ENCODE measurements around the gene IRX1.

The IRX1 gene

DNA sequence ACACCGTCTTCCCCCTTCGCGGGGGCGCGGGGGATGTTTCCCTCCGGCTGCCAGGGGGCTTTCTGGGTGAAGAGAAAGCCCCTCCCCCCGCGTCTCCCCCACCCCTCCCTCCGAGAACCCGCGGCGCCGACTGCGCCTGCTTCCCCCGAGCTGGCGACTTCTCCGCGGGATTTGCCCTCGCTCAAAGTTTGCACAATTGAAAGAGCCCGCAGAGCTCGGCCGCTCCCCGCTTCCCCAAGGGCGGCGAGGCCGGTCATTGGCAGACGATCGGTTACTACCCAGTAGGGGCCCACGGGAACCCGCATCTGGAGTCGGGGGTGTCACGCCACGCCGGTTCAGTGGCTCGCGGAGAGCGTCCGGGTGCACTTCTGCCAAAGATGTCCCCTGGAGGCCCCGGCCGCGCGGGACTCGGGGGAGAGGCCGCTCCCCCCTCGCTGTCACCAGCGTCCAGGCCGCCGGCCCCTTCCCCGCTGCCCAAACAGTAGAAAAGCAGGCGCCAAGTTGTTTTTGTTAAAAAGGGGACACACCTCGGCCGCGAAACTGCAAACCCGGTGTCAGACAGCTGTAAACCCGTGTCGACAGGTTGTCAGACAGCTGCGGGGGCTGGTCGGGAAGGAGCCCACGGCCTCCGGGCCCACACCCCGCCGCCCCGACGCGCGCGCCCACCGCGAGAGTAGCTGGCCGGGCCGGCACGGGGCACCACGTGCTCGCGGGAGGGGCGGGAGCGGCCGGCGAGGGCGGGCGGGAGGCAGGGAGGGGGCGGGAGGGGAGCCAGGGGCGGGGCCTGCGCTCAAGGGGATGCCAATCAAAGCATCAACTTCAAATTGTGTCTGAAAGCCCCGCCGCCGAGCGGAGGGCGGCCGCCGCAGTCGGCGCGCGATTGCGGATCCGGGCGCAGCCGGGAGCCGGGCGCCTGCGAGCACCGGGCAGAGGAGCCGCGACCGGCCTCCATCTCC is at the start of gene IRX1:
Gene IRX1, plus strand, starts transcription at position 827 of the 956 bp plus-strand sequence. CDS start 274 bp downstream, outside the sequence.
- no peak for DNase-seq

DNA sequence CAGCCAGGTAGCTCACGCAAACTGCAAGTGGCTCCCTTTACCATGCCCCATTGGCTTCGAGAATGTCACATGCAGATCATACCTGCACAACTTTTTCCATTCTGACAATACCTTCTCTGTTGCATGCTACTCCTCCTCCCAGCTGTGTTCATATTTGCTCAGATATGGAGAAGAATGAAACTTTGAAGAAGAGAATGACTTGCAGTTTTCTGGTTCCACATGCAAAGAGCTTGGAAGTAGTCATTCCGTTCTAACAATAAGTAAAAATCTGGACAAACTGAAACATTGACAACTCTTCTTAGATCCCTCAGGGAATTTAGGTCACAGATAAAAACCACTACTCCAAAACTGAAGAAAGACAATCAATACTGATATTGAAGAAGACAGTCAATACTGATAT is 49.6 kb upstream of the IRX1 start:
- no peak for DNase-seq

DNA sequence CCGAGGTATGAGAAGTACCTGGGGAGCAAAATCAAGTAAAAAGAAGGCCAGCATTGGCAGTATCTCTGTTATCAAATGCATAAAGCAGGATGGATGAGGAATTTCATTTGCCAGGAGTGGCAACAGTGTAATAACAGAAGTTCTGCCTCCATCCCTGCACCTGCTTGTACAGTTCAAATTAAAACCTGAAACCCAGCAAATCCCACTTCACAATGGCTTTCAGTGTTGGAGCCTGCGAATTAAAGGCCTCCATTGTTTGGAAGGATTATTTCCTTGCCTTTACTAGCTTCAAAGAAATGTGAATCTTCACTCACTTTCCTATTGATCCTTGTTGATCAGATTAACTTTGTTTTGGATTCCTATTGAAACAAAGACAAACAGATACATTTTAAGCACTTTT is 31.5 kb upstream of the IRX1 start:
- DNase-seq, result no peak

DNA sequence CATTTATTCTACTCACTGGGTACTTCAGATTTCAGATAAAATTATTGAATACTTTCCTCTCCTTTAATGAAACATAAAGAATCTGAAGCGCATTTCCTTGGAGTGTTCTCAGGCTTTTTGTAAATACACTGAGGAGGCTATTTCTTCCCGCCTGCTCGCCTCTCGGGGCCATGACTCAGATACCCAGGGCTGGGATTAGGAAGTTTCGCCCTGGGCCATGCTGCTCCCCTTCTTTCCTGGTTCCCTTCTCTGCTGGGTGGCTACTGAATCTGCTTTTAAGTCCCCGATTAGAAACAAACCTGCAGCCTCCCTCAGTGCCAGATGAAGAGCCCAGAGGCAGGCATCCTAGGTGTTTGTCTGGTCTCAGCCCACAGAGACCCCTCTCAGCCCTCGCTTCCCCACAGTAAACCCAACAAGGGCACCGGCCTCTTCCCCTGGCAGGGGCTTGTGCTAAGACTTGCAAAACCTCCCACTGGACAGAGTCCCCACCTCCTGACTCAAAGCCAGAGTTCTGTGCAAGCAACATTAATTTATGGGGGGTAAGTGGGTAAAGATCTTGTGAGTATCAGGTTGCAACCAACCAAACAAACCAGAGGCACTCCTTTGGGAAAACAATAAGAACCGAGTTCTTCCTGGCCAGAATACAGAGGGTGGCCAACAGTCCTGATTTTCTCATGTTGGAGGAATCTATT is 30.7 kb upstream of the IRX1 start:
- no peak for DNase-seq

DNA sequence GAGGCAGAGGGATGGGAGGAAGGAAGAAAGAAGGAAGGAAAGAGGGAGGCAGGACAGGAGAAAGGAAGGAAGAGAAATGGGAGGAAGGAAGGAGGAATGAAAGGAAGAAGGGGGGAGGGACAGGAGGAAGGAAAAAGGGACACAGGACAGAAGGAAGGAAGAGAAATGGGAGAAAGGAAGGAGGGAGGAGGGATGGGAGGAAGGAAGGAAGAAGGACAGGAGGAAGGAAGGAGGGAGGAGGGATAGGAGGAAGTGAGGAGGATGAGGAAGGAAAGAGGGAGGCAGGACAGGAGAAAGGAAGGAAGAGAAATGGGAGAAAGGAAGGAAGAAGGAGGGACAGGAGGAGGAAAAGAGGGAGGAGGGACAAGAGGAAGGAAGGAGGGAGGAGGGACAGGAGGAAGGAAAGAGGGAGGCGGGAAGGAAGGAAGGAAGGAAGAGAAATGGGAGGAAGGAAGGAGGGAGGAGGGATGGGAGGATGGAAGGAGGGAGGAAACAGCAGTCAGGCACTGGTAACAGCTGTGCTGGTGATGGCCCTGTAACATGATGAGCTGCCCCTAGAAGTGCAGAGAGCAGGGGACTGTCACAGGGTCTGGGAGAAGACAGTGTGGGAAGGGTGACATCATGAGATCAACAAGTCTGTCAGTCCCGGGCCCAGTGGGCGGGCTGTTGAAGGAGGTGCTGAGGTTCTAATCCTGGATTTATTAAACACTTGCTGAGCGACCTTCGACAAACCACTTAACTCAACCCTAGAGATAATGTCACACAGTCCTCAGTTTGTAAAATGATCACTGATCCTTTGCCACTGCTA is 10.7 kb upstream of the IRX1 start:
- DNase-seq, result no peak

DNA sequence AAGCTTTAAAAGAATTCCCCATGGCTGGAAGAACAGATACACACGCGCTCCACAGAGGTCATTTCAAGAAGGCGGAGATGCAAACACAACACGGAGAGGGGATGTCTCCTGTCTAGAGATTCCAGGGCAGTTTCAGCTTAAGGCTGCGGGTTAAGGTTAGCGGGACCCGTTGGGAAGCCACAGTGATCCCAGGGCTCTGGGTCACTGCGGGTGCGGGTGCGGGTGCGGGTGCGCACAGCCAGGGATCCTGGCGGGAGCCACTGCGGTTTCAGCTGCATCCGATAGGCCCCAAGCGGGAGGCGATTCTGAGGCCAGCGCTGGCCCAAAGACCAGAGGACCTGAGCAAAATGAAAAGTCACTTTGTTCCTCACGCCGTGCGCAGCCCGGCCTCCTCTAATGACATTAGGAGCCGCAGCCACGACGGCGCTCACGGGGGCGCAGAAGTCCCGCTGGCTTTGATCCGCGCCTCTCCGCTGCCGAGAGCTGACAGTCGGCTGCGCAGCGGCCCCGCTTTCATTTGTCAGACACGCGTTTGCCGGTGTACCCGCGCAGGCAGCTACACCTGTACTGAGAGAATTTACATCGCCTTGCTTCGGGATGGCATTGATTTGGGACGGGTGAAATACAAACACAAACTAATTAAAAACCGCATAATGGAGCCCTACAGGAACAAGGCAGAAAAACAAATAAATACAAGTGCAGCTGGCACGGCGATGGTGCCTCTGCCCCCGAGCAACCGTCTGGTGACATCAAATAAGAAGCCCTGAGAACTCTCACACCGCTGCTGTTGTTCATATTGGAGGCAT is 5.3 kb upstream of the IRX1 start:
- no peak for DNase-seq

DNA sequence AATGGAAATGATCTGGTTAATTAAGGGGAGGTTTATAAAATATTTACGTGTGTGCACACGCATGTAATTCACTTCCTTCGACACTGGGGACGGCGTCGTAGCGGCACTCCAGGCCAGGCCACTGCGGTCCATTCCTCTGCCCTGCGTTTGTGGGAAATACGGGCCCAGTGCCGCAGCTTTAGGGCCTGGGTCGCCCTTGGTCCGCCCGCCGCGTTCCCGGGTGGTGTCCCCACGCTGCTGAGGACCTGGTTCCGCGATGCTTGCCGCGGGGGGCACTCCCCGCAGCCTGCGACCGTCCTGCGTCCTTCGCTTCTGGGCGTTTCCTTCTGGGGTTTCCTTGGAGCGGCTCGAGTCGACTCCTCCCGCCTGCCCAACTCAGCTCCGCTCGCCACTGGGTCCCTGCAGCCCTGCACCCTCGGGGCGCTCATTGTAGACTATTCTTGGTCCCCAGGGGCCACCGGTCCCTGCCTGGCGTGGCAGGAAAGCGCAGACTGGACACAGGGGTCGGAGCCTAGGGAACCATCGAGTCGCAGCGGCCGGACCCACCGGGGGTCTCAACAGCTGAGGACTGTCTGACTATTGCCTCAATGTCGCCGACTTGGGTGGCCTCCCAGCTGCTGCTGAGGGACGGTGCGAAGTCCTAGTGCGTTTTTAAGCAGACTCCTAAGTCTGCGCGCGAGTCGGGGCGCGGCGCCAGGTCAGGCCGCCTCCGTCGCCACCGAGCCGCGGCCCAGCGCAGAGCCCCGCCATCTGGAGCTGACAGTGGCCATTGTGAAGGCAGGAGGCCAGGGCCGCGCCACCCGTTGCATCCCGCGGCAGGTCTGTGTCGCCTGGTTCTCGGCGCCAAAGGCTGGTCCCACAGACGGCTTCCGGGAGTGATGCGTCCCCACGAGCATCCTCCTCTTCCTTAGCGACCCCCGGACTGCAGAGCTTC is 4.4 kb upstream of the IRX1 start:
- DNase-seq, result no peak

DNA sequence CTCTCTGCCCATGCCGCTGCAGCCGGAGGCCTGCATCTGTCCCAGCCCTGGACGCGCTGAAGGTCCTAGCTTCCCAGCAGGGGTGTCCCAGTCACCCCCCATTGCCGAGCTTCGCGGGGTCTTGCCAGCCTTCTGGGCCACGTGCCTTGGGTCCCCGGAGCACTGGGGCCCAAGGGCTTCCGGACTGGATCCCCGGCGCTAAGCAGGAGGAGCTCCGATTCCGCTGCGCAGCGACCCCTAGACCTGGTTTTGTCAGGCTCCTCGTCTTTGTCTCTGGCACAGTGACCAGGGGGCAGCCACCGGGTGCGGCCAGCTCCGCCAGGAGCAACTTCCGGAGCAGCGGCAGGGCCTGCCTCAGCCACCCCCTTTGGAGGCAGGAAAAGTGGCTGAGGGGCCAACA is 3.3 kb upstream of the IRX1 start:
- DNase-seq, result no peak

DNA sequence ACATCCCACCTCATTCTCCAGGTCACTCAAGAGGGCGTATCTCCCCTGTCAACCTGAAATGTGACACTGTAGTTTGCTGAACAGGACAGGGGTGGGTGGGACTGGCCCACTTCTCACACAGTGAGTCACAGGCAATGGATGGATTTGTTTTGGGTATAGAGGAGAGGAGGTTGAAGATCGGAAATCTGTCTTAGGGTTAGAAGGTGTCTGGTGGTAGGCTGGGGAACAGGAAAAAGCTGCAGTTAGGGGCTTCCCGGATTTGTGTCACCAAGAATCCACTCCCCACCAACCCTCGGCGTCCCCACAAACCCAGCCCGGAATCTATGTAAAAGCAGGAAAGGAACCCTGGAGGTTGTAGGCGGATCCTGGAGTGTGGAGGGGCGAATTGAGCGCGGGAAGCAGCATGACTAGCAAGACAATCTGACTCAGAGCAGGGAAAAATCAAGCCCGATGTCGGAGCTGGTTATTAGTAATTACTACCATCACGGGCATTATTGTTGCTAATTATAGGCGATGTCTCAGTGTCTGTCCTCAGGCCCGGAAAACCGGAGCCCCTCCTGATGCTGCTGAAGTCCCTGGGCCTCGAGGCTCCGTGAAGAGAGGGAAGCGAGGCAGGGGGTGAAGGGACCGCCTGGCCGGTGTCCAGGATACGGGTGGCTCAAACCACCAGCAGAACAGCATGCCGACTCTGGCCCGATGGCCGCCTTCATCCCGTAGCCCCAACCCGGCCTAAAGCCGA is 1.7 kb upstream of the IRX1 start:
- no peak for DNase-seq

DNA sequence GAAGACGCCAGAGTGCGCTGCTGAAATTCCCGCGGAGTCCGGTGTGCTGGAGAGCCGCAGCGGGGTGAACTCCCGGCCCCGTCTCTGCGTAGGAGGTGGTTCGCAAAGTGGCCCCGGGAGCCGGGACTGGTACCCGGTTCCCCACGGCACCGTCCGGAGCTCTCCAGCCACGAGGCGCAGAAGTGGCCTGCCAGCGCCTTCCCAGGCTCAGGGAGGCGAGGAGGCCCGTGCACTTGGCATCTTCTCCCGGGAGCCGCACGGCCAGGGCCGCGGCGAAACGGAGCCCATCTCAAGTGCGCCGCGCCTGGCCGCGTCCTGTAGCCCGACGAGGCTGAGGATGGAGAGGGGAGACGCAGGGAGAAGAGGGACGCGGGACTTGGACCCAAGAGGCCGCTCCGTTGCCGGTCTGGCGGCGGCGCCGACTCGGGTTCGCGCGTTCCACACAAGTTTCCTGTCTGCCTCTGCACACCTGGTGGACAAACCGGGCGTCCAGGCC is 1.1 kb upstream of the IRX1 start:
- no peak for DNase-seq

DNA sequence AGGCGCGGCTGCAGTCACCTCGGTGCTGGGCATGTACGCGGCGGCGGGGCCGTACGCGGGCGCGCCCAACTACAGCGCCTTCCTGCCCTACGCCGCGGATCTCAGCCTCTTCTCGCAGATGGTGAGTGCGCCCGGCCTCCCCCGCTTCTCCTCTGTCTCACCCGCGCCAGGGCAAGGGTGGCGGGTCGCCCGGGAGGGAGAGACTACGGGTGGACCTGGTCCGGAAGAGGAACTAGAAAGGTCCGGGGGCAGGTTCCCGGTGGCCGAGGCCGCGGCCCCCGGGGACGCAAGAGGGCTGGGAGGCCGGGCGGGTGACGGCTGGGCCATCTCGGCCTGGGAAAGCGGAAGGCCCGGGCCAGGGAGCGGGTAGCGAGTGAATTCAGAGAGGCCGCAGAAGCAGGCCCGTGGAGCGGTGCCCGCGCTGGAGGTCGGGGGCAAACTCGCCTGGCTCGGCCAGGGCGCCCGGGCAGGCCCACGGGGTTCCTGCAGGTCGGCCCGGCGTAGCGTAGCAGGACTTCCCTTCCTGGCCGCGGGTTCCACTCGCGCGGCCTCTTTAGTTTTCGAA is 711 bp downstream of the IRX1 start:
- DNase-seq, result no peak

DNA sequence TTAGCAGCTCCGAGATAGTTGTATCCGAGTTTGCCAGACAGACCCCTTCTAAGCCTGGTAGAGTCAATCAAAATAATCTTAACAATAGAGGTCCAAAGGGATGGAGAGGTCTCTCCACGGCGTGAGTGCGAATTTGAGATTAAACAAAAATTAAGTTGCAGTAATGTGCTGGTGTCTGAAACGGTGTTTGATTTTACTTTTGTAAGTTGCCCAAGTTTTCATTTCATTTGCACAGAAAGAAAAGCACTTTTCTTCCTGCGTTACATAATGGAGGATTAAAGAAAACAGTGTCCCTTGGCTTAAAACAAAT is 1.2 kb downstream of the IRX1 start:
- DNase-seq, result no peak

DNA sequence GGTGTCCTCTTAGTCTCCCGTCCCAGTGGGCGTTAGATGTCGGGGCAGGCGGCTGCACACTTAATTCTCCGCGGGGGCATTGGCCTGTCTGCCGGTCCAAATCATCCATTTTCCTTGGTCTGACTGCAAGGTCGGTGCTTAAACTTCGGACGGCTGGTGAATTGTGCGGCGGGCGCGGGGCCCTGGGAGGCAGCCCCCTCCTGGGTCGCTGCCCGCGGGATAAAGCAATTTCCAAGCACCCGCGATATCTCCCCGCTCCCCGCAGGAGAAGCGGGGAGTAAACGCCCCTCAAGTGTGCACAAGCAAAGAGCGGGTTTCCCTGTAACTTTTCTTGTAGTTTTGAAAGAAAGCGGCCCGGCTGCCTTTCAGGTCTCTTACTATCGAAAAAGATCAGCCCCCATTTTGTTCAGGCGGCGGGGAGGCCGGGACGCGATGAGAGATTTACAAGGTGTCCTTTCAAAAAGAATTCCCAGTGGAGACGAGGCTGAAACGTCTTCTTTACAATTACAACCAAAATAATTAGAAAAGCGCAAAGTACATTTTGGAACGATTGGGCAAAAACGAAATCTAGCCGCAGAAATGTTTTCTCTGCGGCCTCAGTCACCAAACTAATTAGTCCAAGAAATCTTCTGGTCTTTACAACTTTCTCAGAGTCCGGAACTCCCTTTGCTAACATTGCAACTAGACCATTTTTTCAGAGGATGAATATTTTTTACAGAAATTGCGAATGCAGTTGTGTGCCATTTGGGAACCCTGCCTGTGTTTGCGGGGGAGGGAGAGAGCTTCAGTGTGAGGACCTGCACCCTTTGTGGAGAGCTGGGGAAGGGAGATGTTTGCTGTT is 1.8 kb downstream of the IRX1 start:
- DNase-seq, result no peak

DNA sequence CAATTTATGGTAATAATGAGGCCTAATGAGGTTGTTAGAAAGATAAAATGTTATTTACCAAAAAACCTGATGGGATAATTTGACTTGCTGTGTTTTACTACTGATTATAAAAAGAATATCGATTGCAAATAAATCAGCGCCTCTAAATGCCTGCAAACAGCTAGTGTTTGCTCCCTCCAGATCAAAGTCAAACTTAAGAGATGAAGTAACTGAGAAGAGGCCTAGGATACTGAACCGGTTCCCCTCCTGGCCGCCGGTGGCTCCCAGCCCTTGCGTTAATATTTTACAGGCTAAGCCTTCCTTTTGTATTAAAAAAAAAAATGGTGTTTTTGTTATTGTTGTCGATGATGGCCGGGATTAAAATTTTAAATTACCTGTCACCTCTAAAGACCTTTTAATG is 2.6 kb downstream of the IRX1 start:
- DNase-seq, result no peak

DNA sequence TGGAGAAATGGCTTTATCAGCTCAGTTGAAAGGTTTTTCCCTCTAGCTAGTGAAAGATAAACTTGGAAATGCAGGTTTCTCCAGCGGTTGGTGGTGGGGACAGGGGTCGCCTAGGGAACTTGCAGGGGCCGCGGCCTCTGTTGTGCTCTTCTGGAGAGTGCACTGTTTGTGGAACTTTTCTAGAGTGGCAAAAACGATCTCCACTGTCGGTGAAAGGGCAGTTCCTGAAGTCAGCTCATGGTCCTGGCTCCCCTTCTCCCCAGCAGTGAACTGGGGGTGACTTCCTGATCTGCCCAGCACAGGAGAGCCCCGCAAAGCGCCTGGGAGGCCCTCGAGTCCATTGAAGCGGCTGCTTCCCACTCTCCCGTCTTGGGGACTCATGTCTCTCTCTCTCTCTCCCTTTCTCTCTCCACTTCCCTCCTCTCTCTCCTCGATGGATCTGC is 3.2 kb downstream of the IRX1 start:
- DNase-seq, result no peak

DNA sequence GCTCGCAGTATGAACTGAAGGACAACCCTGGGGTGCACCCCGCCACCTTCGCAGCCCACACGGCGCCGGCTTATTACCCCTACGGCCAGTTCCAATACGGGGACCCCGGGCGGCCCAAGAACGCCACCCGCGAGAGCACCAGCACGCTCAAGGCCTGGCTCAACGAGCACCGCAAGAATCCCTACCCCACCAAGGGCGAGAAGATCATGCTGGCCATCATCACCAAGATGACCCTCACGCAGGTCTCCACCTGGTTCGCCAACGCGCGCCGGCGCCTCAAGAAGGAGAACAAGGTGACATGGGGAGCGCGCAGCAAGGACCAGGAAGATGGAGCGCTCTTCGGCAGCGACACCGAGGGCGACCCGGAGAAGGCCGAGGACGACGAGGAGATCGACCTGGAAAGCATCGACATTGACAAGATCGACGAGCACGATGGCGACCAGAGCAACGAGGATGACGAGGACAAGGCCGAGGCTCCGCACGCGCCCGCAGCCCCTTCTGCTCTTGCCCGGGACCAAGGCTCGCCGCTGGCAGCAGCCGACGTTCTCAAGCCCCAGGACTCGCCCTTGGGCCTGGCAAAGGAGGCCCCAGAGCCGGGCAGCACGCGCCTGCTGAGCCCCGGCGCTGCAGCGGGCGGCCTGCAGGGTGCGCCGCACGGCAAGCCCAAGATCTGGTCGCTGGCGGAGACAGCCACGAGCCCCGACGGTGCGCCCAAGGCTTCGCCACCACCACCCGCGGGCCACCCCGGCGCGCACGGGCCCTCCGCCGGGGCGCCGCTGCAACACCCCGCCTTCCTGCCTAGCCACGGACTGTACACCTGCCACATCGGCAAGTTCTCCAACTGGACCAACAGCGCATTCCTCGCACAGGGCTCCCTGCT is 3.8 kb downstream of the IRX1 start:
- DNase-seq, result no peak

DNA sequence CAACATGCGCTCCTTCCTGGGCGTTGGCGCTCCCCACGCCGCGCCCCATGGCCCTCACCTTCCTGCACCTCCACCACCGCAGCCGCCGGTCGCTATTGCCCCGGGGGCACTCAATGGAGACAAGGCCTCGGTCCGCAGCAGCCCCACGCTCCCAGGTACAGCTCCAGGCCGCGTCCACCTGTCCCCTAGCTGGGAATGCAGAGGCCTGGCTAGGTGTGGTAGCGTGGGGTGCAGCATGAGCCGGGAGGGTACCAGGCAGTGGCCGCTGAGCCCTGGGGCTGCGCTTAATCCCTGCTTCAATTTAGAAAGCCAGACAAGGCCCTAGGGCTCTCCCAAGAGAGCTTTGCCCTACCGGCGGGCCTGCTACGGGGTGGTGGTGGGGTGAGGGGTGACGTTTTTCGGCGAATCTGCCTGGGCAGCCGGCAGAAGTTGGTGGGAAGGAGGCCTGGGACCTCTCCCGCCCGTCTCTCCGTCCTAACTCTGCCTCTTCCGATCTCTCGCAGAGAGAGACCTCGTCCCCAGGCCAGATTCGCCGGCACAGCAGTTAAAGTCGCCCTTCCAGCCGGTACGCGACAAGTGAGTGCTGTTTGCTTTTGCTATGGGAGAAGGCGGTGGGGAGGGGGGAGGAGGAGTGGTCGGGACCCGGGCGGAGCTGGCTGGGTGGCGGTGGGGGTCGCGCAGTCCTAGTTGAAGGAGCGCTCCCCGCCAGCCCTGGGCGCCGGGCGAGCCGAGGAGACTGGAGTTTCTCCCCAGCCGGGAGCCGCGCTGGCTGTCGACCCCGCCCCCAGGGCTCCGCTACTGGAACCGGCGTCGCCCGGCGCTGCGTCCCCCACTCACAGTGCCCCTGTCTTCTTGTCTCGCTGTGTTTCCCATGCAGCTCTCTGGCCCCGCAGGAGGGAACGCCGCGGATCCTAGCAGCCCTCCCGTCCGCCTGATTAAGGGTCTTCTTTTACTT is 4.8 kb downstream of the IRX1 start:
- no peak for DNase-seq
